Muscle of leg (tissue), 11 donors: ENCODE measurements around the gene RTL1. TPM values are rescaled to one million over a fixed set of nuclear protein-coding genes. Genes with fewer than 3 reads are reported as not detected.
A peak's percentile ranks its signal among the peaks of the same experiment; 100 is the strongest.

Source experiments
- DNase-seq: peaks from one replicate; pipeline ENCODE4 v3.0.0; 2013
- H3K27ac ChIP-seq: one replicate; pipeline ENCODE4 v1.5.1; 2013; ENCODE audit warnings: mild to moderate bottlenecking, low read length, control low read depth
- H3K27me3 ChIP-seq: one replicate; pipeline ENCODE4 v1.6.1; 2013; ENCODE audit warnings: low read length; ENCODE audit not compliant: control insufficient read depth, insufficient read depth
- H3K36me3 ChIP-seq: one replicate; pipeline ENCODE4 v1.6.1; 2013; ENCODE audit warnings: low read length; ENCODE audit not compliant: control insufficient read depth, insufficient read depth
- H3K4me1 ChIP-seq: one replicate; pipeline ENCODE4 v1.6.1; 2013; ENCODE audit warnings: low read length; ENCODE audit not compliant: control insufficient read depth, insufficient read depth
- H3K4me3 ChIP-seq: one replicate; pipeline ENCODE4 v1.5.1; 2013; ENCODE audit warnings: low read length, control low read depth
- H3K9me3 ChIP-seq: replicated peaks from 2 replicates; pipeline ENCODE4 v1.6.1; 2013; ENCODE audit warnings: low read depth, low read length; ENCODE audit not compliant: control insufficient read depth
- WGBS: methylation state at CpG from one replicate; pipeline ENCODE4 v1.1.5; 2013; ENCODE audit warnings: missing lambda C conversion rate; ENCODE audit not compliant: insufficient coverage; 5-methylcytosine and 5-hydroxymethylcytosine counted together
- polyA plus RNA-seq, 8 donors: library from polyadenylated mRNA; unstranded; fragments of 120-200 nt; gene quantifications; one replicate each; pipeline versions ENCODE4 v1.2.1 to v1.2.3, GENCODE V29; 2013; ENCODE audit warnings: inconsistent platforms in 1 of 8, low replicate concordance in 1 of 8; ENCODE audit not compliant: insufficient read length in 8 of 8, insufficient read depth in 1 of 8
- total RNA-seq: library from RNA; stranded (reverse); fragments of 120-200 nt; gene quantifications from one replicate; pipeline ENCODE4 v1.2.4, GENCODE V29; 2013

The RTL1 gene
- total and polyA plus RNA-seq, 9 donors: 12.8 to 58.1 (median 43.0) TPM

- Histone ChIP-seq H3K9me3 (no peaks in the 10 kb centered on the region), H3K4me1 (peaks cover 51% of the 10 kb centered on the region), H3K4me3 (no peak overlapping the region), H3K36me3 (peaks cover 65% of the 10 kb centered on the region), H3K27ac (peak overlapping the region; percentile 52), H3K27me3 (no peaks in the 10 kb centered on the region)
- no peak for DNase-seq
- 68% methylated on average over 11 of the region's 13 CpGs for WGBS
Observed at GRCh38 chr14:100851586-100851916, 52.0 kb downstream of the RTL1 start.

GRCh38 chr14:100850841-100851585, 52.5 kb downstream of the RTL1 start:
- Histone ChIP-seq H3K27ac (peak overlapping the region; percentile 26), H3K36me3 (peaks cover 63% of the 10 kb centered on the region), H3K4me1 (peaks cover 46% of the 10 kb centered on the region), H3K9me3 (no peaks in the 10 kb centered on the region), H3K4me3 (no peak overlapping the region), H3K27me3 (no peaks in the 10 kb centered on the region)
- DNase-seq: no peak
- 68% methylated on average over 8 of the region's 8 CpGs for WGBS

GRCh38 chr14:100849115-100849781, 54.3 kb downstream of the RTL1 start:
- Histone ChIP-seq H3K36me3 (peaks cover 64% of the 10 kb centered on the region), H3K4me1 (peaks cover 41% of the 10 kb centered on the region), H3K9me3 (no peaks in the 10 kb centered on the region), H3K27ac (no peak overlapping the region), H3K4me3 (no peak overlapping the region), H3K27me3 (no peaks in the 10 kb centered on the region)
- DNase-seq: no peak
- 40% methylated on average over 5 of the region's 8 CpGs for WGBS

GRCh38 chr14:100846309-100846859, 57.1 kb downstream of the RTL1 start:
- Histone ChIP-seq H3K36me3 (peaks cover 70% of the 10 kb centered on the region), H3K4me1 (peaks cover 54% of the 10 kb centered on the region), H3K27me3 (no peaks in the 10 kb centered on the region), H3K27ac (no peak overlapping the region), H3K9me3 (no peaks in the 10 kb centered on the region), H3K4me3 (no peak overlapping the region)
- DNase-seq: no peak
- 92% methylated on average over 4 of the region's 8 CpGs for WGBS

GRCh38 chr14:100845341-100845740, 58.2 kb downstream of the RTL1 start:
- H3K27me3 ChIP-seq: no peaks in the 10 kb centered on the region
- no peak for DNase-seq
- WGBS: 78% methylated on average over 14 of the region's 17 CpGs
- no peaks in the 10 kb centered on the region for H3K9me3 ChIP-seq
- H3K4me3 ChIP-seq: no peak overlapping the region
- H3K36me3 ChIP-seq: peaks cover 73% of the 10 kb centered on the region
- peak overlapping the region; percentile 48 for H3K27ac ChIP-seq
- H3K4me1 ChIP-seq: peaks cover 57% of the 10 kb centered on the region

- no peaks in the 10 kb centered on the region for H3K9me3 ChIP-seq
- no peak overlapping the region for H3K27ac ChIP-seq
- H3K4me3 ChIP-seq: no peak overlapping the region
- H3K27me3 ChIP-seq: no peaks in the 10 kb centered on the region
- DNase-seq: no peak
- WGBS: 82% methylated on average over 9 of the region's 13 CpGs
- peaks cover 60% of the 10 kb centered on the region for H3K4me1 ChIP-seq
- H3K36me3 ChIP-seq: peaks cover 78% of the 10 kb centered on the region
Observed at GRCh38 chr14:100844846-100845245, 58.7 kb downstream of the RTL1 start.

- WGBS: 78% methylated on average over 5 of the region's 9 CpGs
- Histone ChIP-seq H3K4me3 (no peak overlapping the region), H3K9me3 (no peaks in the 10 kb centered on the region), H3K27me3 (no peaks in the 10 kb centered on the region), H3K36me3 (peaks cover 80% of the 10 kb centered on the region), H3K27ac (peak overlapping the region; percentile 48), H3K4me1 (peaks cover 64% of the 10 kb centered on the region)
- no peak for DNase-seq
Observed at GRCh38 chr14:100844421-100844820, 59.1 kb downstream of the RTL1 start.

GRCh38 chr14:100844082-100844408, 59.5 kb downstream of the RTL1 start:
- H3K4me3 ChIP-seq: no peak overlapping the region
- no peaks in the 10 kb centered on the region for H3K9me3 ChIP-seq
- WGBS: 57% methylated on average over 1 of the region's 4 CpGs
- H3K27ac ChIP-seq: peak overlapping the region; percentile 48
- H3K4me1 ChIP-seq: peaks cover 64% of the 10 kb centered on the region
- H3K27me3 ChIP-seq: no peaks in the 10 kb centered on the region
- peaks cover 81% of the 10 kb centered on the region for H3K36me3 ChIP-seq
- no peak for DNase-seq

- no peaks in the 10 kb centered on the region for H3K27me3 ChIP-seq
- H3K4me1 ChIP-seq: peaks cover 73% of the 10 kb centered on the region
- no peaks in the 10 kb centered on the region for H3K9me3 ChIP-seq
- H3K4me3 ChIP-seq: no peak overlapping the region
- DNase-seq: peak; percentile 87
- 11% methylated on average over 7 of the region's 8 CpGs for WGBS
- peaks cover 87% of the 10 kb centered on the region for H3K36me3 ChIP-seq
- H3K27ac ChIP-seq: peak overlapping the region; percentile 84
Observed at GRCh38 chr14:100842799-100843198, 60.7 kb downstream of the RTL1 start.

GRCh38 chr14:100841761-100842403, 61.6 kb downstream of the RTL1 start:
- Histone ChIP-seq H3K36me3 (peaks cover 89% of the 10 kb centered on the region), H3K4me3 (no peak overlapping the region), H3K27ac (peak overlapping the region; percentile 84), H3K9me3 (no peaks in the 10 kb centered on the region), H3K27me3 (no peaks in the 10 kb centered on the region), H3K4me1 (peaks cover 82% of the 10 kb centered on the region)
- WGBS: 62% methylated on average over 6 of the region's 15 CpGs
- peak; percentile 64 for DNase-seq
